DMS153 treated with DMSO at 0.1 percent for 48 hours (cell line): ENCODE results near the gene EFCAB10.
"Not testable (repeated sequence)": the region's sequence is repeated elsewhere in the genome, so short reads cannot be mapped to it uniquely, and the experiment has no call there.

Source experiments
- DNase-seq: peaks from one replicate; lab custom pipeline; 2025; ENCODE audit not compliant: unreplicated experiment; lab: John Stamatoyannopoulos, UW

The EFCAB10 gene

DNA sequence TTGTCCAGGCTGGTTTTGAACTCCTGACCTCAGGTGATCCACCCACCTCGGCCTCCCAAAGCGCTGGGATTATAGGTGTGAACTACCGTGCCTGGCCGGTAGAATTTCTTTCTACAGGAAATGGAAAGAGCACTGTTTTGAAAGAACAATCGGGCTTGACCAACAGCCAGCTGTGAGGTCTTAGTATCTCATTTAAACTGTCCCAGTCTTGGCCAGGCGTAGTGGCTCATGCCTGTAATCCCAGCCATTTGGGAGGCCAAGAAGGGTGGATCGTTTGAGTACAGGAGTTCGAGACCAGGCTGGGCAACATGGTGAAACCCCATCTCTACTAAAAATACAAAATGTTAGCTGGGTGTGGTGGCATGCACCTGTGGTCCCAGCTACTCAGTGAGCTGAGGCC, 17.8 kb upstream of the EFCAB10 start:
- not testable (repeated sequence) for DNase-seq

DNA sequence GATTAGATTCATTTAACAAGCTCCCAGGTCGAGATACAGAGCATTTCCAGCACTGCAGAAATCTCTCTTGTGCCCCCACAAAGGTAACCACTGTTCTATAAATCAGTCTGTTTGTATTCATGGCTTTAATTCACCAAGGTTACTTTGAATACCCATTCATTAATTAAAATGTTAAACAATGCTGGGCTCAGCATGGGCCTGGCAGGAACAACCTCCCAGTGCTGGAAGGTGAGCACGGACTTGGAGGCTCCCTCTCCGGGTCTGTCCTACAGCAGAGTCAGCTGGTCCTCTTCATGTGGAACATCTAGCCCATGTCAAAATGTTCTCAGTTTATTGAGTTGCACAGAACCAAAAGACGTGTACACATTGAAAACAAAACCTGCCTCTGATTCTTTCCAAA, 15.6 kb upstream of the EFCAB10 start:
- no peak for DNase-seq

DNA sequence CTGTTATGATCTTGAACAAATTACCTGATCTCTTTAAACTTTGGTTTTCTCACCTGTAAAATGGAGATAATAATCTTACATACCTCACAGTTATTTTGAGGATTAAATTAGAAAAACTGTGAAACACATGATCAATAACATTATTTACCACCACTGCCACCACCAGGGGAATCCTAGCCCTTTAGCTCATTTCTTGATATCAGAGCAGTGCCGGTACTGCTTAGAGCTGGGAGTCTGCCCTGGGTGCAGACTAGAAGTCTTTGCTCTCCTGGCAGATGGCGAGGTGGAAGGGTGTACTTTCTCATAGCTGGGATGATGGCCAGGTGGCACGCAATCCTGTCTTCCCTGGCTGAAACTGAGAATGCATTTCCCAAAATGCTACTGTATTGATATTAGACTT, 12.7 kb upstream of the EFCAB10 start:
- no peak for DNase-seq

DNA sequence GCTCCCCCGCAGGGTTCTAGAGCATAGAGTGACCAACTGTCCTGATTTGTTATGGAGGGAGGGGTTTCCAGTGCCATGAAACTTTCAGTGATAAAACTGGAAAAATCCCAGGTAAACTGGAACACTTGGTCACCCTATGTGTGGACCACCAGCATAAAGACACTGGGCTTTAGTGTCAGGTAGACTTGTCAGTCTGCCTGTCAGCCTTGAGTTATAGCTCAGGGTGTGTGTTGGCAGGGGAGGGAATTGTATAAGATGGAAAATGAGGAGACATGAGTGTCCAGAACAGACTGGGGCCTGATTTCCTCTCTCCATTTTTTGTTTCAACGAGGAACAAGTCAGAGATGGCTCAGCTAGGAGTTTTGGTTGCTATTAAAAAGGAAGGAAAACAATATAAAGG, 10.2 kb upstream of the EFCAB10 start:
- DNase-seq: no peak

DNA sequence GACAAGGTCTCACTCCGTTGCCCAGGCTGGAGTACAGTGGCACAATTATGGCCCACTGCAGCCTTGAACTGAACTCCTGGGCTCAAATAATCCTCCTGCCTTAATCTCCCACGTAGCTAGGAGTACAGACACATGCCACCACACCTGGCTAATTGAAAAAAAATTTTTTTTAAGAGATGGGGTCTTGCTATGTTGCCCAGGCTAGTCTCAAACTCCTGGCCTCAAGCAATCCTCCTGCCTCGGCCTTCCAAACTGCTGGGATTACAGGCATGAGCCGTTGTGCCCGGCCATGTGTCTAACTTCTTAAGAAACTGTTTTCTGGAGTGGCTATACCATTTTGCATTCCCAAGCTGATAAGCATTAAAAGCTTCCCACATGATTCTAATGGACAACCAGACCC, 9.5 kb upstream of the EFCAB10 start:
- no peak for DNase-seq

DNA sequence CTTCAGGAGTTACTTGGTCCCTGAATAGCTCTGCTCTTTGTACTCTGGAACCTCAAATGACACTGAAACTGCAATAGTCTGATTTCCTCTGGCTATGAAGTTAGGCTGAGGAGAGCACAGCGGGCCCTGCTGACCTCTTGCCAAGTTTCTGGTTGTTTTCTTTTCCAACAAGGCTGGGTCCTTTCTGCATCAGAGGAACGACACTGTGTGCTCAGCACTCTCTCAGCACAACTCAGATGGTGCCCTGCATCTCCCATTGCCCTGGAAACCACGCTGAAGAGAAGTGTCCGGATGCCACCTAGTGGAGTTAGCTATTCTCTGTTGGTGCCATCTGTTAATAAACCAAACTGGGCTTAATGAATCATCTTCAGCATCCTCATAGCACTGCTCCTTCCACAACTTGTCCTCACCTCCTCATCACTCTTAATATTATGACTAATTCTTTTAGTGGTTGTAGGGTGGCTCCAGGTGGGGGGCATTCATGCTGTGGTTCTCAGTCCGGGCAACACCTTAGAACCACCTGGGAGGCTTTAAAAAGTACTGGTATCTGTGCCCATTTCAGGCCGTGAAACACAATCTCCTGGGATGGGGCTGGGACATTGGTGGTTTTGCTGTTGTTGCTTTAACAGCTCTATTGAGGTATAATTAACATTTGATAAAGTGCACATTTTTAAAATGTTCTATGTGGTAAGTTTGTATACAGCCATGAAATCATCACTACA, 8.2 kb upstream of the EFCAB10 start:
- DNase-seq: peak; percentile 70

DNA sequence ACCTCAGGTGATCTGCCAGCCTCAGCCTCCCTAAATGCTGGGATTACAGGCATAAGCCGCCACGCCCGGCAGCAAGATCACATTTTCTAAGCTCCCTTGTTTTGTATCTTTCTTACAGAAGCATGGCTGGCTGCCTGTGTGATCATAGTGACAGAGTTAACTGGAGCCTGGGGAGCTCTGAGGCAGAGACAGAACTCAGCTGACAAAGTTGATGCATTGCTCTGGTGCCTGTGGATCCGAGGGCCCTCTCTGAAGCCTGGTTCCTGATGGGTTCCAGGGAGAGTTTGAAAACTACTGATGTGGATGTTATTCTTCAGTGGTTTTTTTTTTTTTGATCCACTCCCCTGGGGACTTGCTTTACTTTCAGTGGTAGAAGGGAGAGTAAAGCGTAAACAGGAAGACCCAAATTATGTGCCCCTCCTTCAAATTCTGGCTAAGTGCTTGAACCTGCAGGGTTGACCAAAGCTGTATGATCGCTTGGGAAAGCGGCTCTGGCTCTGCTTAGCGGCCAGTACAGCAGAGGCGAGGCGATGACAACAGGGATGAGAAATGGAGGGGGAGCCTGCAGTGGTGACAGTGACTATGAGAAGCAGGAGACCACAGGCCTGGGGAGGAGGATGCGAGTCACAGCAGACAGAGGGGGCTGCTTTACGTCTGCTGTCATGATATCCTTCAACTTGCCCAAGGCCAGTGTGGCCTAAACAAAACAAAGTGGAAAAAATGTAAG, 6.8 kb upstream of the EFCAB10 start:
- DNase-seq: no peak

DNA sequence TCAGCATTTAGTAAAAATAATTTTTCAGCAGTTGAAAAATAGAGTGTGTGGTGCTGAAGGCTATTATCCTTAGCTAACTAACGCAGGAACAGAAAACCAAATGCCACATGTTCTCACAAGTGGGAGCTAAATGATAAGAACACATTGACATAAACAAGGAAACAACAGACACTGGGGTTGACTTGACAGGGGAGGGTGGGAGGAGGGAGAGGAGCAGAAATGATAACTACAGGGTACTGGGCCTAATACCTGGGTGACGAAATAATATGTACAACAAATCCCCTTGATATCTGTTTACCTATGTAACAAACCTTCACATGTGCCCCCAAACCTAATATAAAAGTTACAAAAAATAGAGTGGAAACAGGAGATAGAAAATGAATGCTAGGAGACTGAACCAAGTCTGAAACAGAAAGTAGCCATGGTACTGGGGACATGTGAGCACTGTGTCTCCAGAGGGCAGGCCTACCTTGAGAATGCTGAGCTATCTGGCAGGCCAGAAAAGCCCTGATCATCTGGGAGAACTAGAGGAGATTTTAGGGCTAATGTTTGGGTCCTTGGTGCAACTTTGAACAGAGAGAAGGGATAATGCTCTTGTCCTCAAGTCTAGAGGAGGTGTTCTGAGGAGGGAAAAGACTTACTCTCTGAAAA, 4.7 kb upstream of the EFCAB10 start:
- DNase-seq: no peak

DNA sequence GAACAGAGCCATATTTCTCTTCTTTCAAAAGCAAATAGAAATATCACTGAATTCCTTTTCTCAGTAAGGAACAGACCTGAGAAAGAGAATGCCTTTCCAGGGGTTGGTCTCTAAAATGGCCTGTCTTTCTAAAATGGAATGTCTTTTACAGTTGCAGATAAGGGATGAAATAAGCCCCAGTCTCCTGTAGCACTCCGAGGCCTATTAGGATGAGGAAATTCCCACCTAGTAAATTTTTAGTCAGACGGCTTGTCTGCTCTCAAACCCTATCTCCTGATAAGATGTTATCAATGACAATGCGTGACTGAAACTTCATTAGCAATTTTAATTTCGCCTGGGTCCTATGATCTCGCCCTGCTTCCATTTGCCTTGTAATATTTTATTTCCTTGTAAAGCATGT, 2.9 kb upstream of the EFCAB10 start:
- DNase-seq: no peak

DNA sequence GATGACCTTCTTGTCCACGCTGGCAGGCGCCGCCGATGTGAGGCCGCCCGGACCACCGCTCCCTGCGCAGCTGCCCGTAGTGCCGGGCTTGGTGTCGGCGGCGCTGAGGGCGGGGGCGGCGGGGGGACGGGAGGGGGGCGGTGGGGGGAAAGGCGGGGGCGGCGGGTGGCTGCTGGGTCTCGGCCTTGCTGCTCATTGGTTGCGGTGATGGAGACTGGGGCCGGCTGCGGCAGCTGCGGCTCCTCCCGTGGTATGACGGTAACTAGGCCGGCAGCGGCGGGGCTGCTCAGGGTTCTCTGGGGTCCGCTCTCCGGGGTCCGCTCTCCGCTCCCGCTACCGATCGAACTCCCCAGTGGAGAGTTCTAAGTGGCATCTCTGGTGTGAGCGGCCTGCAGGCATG, 1.8 kb upstream of the EFCAB10 start:
- DNase-seq: no peak

DNA sequence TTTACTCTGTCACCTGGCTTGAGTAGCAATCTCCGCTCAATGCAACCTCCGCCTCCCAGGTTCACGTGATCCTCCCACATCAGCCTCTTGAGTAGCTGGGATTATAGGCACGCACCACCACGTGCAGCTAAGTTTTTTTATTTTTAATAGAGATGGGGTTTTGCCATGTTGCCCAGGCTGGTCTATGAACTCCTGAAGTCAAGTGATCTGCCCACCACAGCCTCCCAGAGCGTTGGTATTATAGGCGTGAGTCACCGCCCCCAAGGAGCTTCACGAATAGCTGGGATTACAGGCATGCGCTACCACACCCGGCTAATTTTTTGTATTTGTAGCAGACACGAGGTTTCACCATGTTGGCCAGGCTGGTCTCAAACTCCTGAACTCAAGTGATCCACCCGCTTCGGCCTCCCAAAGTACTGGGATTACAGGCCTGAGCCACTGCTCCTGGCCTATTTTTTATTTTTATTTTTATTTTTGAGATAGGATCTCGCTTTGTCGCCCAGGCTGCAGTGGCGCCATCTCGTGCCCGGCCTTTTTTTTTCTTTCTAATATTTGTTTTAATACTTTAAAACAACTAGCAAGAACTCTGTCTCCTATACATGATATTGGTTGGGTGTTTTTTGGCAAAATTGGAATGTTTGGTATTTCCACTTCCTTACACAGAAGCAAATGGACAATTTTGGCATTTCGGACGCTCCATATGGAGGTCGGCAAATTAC, 1.1 kb downstream of the EFCAB10 start:
- no peak for DNase-seq

DNA sequence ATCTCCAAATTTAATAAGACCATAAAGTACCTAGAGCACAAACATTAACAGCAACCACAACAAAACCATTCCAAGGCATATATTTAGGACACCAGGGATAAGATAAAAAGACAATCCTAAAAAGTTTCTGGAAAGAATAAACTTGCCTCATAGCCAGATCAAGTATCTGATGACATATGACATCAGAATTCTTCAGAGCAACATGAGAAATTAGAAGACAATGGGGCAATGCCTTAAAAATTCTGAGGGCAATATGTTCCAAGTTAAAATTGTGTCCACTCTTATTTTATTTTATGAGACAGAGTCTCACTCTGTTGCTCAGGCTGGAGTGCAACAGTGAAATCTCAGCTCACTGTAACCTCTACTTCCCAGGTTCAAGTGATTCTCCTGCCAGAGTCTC, 2.8 kb downstream of the EFCAB10 start:
- no peak for DNase-seq

DNA sequence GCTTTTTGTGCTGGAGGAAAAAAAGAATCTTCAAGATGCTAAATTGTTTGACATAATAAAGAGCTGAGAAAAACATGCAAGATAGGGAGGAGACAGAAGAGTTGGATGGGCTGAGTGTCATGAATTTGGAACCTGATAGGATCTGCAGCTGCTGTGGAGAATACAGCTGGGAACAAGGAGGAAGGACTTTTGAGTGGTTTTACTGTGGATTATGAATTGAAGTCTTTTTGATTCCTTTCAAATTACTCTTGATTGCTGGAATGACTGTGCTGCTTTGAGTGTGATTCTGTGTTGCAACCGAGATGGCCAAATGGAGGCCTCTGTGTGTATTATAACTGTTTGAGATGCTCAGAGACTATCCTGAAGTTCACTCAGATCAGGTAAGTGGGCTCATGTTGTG, 4.0 kb downstream of the EFCAB10 start:
- DNase-seq: no peak

DNA sequence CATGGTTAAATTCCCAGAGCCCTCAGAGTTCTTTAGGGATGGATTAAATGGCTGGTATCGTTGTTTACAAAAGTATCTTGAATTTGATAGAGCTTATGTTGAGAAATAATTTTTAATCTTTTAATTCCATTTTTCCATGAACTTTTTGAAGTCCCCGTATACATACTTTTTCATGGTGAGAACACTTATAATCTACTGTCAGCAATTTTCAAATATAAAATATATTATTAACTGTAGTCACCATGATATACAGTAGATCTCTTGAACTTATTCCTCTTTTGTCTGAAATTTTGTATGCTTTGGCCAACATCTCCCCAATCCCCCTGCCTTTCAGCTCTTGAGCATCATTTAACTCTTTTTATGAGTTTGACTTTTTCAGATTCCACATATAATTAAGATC, 9.4 kb downstream of the EFCAB10 start:
- no peak for DNase-seq

DNA sequence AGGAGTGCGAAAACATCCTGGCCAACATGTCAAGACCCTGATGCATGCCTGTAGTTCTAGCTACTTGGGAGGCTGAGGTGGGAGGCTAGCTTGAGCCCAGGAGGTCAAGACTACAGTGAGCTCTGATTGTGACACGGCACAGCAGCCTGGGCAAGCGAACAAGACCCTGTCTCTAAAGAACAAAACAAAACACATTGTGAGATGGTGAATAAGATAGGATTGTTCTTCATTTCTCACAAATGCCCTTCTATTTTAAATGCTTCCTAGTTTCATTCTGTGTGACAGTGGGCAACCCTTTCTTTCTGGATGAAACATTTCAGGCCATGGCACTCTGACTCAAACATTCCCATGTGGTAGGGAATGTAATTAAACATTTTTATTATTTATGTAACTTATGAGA, 13.5 kb downstream of the EFCAB10 start:
- DNase-seq: no peak

DNA sequence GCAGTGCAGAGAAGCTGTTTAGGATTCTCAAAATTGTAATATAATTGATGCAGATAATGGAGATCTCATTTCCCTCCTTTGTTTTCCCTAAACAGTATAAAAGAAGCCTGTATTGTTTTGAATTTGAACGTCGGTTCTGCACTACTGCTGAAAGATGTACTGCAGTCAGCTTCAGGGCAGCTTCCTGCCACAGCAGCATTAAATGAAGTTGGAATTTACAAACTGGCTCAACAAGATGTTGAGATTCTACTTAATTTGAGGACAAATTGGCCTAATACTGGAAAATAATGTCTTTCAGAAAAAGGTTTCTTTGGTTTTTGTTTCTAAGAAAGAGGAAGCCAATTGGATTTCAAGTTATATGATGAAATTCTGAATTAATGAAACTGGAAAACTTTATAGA, 14.3 kb downstream of the EFCAB10 start:
- no peak for DNase-seq

DNA sequence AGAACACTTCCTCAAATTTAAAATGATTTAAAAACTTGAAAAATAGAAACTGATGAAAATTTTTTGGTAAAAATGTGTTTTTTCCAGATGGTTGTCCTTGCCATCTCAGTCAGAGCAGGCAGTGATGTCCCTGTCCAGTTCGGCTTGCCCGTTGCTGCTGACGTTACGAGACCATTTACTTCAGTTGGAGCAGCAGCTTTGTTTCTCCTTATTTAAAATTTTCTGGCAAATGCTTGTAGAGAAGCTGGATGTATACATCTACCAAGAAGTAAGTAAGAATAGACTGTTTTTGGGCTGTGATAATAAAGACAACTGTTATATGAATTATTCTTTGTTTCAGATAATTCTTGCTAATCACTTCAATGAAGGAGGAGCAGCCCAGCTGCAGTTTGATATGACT, 16.1 kb downstream of the EFCAB10 start:
- no peak for DNase-seq

DNA sequence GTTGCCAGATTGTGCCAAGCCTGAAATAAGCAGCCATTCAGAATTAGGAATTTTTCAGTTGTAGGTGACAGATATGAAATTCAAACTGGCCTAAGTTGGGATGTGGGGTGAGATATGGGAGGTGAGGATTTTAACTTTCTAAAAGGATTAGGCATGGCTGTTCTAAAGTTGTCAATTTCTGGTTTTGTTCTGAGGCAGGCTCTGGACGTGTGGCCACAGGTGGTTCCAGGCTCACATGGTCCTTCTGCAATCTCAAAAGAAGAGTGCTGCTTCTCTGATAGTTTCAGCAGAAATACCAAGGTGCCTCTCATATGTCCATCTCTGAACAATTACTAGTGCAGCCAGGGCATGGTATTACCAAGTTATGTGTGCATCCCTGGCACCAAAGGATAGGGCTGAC, 21.4 kb downstream of the EFCAB10 start:
- no peak for DNase-seq

DNA sequence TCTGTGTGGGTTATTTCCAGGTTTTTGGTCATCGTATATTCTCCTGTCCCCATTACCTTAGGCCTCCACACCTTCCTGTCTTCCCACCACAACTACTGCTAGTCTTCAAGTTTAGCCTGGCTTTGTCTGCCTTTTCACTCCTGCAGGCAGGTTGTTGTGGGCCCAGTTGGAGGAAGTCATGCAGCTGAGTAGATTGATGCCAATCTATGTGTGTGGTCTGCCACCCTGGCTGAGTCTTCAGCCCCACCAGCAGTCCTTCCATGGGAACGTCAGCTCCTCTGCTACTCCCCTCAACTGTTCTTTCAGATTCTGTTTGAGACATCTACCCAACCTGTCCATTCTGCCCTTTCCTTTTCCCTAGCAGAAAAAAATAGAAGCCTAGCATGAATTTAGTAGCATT, 43.0 kb downstream of the EFCAB10 start:
- DNase-seq: no peak

DNA sequence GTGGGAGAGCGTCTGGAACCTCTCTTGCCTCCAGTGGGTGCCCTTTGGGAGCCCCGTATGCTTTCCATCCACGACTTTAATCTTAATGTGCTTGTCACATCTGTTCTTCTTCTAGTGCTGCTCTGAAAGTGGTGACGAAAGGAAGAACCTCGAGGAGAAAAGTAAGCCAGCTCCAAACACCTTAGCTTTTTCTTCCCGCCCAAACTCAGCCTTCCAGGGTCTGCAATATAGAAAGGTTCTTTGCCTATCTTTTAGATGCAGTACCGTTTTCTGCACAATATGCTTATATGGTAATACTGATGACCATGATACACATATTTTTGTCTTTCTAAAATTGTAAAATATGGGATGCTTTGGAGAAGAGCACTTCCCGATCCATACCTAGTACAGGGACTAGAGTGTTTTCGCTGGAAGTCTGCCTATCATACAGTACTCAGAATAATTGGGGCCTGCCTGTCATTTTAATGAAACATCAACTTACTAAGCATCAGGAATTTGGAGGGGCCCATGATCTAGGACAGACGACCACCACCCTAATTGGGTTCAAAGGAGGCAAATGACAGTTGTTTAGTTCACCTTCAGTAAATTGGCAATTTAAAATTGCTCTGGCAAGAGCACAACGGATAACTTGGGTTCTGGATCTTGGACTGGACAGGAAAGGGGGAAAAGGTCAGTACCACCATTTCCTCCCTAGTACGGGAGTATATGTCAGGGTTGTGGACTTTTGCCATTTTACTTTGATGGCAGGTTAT, 48.4 kb downstream of the EFCAB10 start:
- DNase-seq: no peak
